ENCODE measurements around the gene SEC23IP. TPM values are rescaled to one million over a fixed set of nuclear protein-coding genes. Genes with fewer than 3 reads are reported as not detected.
"Not testable (repeated sequence)": the region's sequence is repeated elsewhere in the genome, so short reads cannot be mapped to it uniquely, and the experiment has no call there.

The SEC23IP gene
- total and polyA plus RNA-seq, 8 donors = 5.5 to 32.8 (median 18.5) TPM

DNA sequence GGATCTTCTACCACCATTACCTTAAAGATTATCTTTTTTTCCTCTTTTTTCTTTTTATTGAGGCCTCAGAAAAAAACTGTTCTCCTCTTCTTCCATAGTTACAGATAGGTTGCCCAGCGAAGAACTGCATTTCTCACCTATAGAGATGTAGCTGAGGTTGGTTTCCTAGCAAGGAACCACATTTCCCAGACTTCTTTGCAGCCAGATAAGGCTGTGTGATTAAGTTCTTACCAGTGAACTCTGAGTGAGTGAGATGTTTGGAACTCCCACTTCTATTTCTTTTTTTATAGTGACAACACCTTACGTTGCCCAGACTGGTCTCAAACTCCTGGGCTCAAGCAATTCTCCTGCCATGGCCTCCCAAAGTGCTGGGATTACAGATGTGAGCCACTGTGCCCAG is 14.0 kb upstream of the SEC23IP start:
- H3K27me3 ChIP-seq = no peaks in the 10 kb centered on the region
- intact Hi-C loops (cut with DNase I) = no loop called here
- H3K27ac ChIP-seq = no peak overlapping the region
- no peaks in the 10 kb centered on the region for H3K9me3 ChIP-seq
- no peak overlapping the region for H3K4me3 ChIP-seq
- no peak for FAIRE-seq
- TF ChIP-seq, protein P1, sequence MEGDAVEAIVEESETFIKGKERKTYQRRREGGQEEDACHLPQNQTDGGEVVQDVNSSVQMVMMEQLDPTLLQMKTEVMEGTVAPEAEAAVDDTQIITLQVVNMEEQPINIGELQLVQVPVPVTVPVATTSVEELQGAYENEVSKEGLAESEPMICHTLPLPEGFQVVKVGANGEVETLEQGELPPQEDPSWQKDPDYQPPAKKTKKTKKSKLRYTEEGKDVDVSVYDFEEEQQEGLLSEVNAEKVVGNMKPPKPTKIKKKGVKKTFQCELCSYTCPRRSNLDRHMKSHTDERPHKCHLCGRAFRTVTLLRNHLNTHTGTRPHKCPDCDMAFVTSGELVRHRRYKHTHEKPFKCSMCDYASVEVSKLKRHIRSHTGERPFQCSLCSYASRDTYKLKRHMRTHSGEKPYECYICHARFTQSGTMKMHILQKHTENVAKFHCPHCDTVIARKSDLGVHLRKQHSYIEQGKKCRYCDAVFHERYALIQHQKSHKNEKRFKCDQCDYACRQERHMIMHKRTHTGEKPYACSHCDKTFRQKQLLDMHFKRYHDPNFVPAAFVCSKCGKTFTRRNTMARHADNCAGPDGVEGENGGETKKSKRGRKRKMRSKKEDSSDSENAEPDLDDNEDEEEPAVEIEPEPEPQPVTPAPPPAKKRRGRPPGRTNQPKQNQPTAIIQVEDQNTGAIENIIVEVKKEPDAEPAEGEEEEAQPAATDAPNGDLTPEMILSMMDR (IDR thresholded peaks at IDR 0.05) = no peak
- no peak for DNase-seq
- peaks cover 0 to 5% (median 0%) of the 10 kb centered on the region in 3 donors for H3K4me1 ChIP-seq
- no peaks in the 10 kb centered on the region for H3K36me3 ChIP-seq
- 57 to 58% methylated on average over 2 of the region's 2 CpGs for WGBS, 2 donors
- ATAC-seq = no peak

DNA sequence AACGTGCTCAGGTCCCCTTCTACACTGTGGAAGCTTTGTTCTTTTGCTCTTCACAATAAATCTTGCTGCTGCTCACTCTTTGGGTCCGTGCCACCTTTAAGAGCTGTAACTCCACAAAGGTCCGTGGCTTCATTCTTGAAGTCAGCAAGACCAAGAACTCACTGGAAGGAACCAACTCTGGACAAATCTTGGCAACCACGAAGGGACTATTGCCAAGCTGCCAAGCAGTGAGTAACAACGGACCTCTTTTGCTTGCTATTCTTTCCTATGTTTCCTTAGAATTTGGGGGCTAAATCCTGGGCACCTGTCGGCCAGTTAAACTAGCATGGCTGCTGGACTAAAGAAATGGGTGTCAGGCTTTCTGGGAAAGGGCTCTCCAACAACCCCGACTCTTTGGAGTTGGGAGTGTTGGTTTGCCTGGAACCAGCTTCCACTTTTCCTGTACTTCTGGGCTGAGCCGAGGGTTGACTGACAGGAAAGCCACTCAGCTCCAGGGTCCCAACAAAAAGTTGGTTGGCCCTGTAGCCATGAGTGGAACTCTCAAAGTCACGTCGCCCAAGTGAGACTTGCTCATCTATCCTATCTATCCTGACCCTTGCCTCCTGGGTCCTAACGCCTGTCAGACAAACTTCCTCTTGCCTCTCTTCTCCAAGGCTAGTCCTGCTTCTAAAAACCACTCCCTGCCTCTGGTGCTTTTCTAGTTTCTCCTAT is 8.5 kb upstream of the SEC23IP start:
- H3K4me1 ChIP-seq; H3K9me3 ChIP-seq; FAIRE-seq; H3K27me3 ChIP-seq; ATAC-seq; DNase-seq; intact Hi-C loops (cut with DNase I); H3K27ac ChIP-seq; H3K4me3 ChIP-seq; H3K36me3 ChIP-seq: not testable (repeated sequence)
- WGBS, 2 donors = 79 to 81% methylated on average over 11 of the region's 11 CpGs

DNA sequence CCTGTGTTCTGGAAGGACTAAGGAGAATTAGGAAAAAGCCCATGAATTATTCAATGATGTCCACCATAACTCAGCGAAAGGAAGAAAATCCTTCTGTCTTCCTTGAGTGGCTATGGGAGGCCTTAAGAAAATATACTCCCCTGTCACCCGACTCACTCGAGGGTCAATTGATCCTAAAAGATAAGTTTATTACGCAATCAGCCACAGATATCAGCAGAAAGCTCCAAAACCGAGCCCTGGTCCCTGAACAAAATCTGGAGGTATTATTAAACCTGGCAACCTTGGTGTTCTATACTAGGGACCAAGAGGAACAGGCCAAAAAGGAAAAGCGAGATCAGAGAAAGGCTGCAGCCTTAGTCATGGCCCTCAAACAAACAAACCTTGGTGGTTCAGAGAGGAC is 6.5 kb upstream of the SEC23IP start:
- WGBS, 2 donors = 62 to 69% methylated on average over 6 of the region's 6 CpGs
- DNase-seq; H3K4me1 ChIP-seq; H3K36me3 ChIP-seq; H3K27me3 ChIP-seq; intact Hi-C loops (cut with DNase I); H3K9me3 ChIP-seq; H3K27ac ChIP-seq; ATAC-seq; FAIRE-seq; H3K4me3 ChIP-seq: not testable (repeated sequence)

DNA sequence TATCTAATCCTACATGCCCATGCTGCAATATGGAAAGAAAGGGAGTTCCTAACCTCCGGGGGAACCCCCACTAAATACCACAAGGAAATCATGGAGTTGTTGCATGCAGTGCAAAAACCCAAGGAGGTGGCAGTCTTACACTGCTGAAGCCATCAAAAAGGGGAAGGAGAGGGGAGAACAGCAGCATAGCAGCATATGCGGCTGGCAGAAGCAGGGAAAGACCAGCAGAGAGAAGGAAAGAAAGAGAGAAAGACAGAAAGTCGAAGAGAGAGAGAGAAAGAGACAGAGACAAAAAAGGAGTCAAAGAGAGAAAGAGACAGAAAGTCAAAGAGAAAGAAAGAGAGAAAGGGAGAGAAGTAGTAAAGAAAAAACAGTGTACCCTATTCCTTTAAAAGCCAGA is 3.8 kb upstream of the SEC23IP start:
- not testable (repeated sequence) for ATAC-seq

DNA sequence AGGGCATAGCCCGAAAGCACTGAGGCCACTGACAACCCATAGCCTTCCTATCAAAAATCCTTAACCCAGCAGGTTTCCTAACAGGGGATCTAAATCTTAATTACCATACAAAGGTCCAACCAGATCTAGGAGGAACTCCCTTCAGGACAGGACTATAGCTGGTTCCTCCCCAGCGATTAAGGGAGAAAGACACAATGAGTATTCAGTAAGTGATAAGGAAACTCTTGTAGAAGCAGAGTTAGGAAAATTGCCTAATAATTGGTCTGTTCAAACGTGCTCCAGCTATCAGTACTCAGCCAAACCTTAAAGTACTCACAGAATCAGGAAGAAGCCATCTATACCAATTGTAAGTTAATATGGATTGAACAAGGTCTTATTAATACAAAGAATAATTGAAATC is 3.3 kb upstream of the SEC23IP start:
- H3K27ac ChIP-seq = not testable (repeated sequence)

More for the DNA sequence above, 3.8 kb upstream of the SEC23IP start:
- H3K36me3 ChIP-seq; FAIRE-seq; H3K4me3 ChIP-seq; H3K27me3 ChIP-seq; intact Hi-C loops (cut with DNase I); H3K9me3 ChIP-seq; DNase-seq; H3K4me1 ChIP-seq; H3K27ac ChIP-seq: not testable (repeated sequence)
- 65 to 72% methylated on average over 3 of the region's 3 CpGs for WGBS, 2 donors

DNA sequence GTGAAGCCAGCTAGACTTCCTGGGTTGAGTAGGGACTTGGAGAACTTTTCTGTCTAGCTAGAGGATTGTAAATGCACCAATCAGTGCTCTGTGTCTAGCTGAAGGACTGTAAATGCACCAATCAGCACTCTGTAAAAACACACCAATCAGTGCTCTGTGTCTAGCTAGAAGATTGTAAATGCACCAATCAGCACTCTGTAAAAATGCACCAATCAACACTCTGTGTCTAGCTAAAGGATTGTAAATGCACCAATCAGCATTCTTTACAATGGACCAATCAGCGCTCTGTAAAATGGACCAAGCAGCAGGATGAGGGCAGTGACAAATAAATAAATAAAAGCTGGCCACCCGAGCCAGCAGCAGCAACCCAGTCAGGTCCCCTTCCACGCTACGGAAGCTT is 2.2 kb upstream of the SEC23IP start:
- H3K36me3 ChIP-seq; ATAC-seq; H3K4me3 ChIP-seq; intact Hi-C loops (cut with DNase I); H3K9me3 ChIP-seq; DNase-seq; H3K27me3 ChIP-seq; FAIRE-seq; H3K27ac ChIP-seq: not testable (repeated sequence)
- WGBS, 2 donors = 85 to 86% methylated on average over 4 of the region's 4 CpGs
- peaks cover 2 to 15% (median 10%) of the 10 kb centered on the region in 3 donors for H3K4me1 ChIP-seq

More for the DNA sequence above, 3.3 kb upstream of the SEC23IP start:
- H3K4me1 ChIP-seq; H3K4me3 ChIP-seq; FAIRE-seq; H3K9me3 ChIP-seq; H3K27me3 ChIP-seq; intact Hi-C loops (cut with DNase I); ATAC-seq; DNase-seq; H3K36me3 ChIP-seq: not testable (repeated sequence)
- WGBS, 2 donors = 52 to 54% methylated on average over 3 of the region's 3 CpGs

DNA sequence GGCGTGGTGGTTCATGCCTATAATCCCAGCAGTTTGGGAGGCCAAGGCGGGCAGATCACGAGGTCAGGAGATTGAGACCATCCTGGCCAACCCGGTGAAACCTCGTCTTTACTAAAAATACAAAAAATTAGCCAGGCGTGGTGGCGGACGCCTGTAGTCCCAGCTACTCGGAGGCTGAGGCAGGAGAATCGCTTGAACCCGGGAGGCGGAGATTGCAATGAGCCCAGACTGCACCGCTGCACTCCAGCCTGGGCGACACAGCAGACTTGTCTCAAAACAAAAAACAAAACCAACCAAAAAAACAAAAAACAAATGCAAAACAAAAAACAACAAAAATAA is 712 bp upstream of the SEC23IP start:
- H3K4me3 ChIP-seq = peak overlapping the region; percentile 71 to 93 (median 90)
- FAIRE-seq; DNase-seq; H3K9me3 ChIP-seq; H3K36me3 ChIP-seq; ATAC-seq; H3K27me3 ChIP-seq; intact Hi-C loops (cut with DNase I): not testable (repeated sequence)
- H3K4me1 ChIP-seq = peaks cover 15 to 30% (median 24%) of the 10 kb centered on the region in 3 donors
- peak overlapping the region in 3 of 4 donors; percentile 66 to 74 (median 67) for H3K27ac ChIP-seq
- 44 to 52% methylated on average over 14 of the region's 14 CpGs for WGBS, 2 donors

DNA sequence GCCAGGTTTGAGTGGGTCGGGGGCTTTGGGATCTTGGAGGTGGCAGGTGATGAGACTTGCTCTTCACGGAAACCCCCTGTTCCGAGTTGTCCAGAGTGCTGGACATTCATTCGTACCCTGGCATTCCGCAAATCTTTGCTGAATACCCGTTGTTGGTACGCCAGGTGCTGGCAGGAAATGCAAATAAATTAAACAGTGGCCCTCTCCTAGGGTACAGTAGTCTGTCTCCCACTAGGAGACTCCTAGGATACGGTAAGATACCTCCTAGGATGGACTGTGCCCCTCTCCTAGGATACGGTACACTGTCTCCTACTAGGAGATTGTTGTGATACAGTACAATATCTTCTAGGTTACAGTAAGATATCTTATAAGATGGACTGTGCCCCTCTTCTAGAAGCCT is 544 bp downstream of the SEC23IP start:
- TF ChIP-seq, protein P1 (IDR thresholded peaks at IDR 0.05) = no peak
- FAIRE-seq (no peak), ATAC-seq (peak in 1 of 4 donors; percentile 4), DNase-seq (no peak)
- H3K9me3 ChIP-seq = no peaks in the 10 kb centered on the region
- H3K27ac ChIP-seq = peak overlapping the region; percentile 66 to 74 (median 67)
- peak overlapping the region; percentile 71 to 93 (median 90) for H3K4me3 ChIP-seq
- intact Hi-C loops (cut with DNase I) = no loop called here
- 1 to 2% methylated on average over 9 of the region's 9 CpGs for WGBS, 2 donors
- peaks cover 24 to 39% (median 36%) of the 10 kb centered on the region in 3 donors for H3K4me1 ChIP-seq
- H3K36me3 ChIP-seq = no peaks in the 10 kb centered on the region
- no peaks in the 10 kb centered on the region for H3K27me3 ChIP-seq
